ENCODE data around the gene ZNF816. TPM values are rescaled to one million over a fixed set of nuclear protein-coding genes. Genes with fewer than 3 reads are reported as not detected.

Gene ZNF816
- polyA plus RNA-seq, 1 donor: 14.5 TPM

Other genes with a start within 250 kb of the ZNF816 start
- gene ZNF611, start 227.8 kb downstream of the ZNF816 start, polyA plus RNA-seq: 13.4 TPM
- 15.9 TPM for gene ZNF600, start 176.1 kb downstream of the ZNF816 start, polyA plus RNA-seq
- gene ZNF28, start 141.2 kb downstream of the ZNF816 start, polyA plus RNA-seq: 20.6 TPM
- gene ZNF468, start 105.3 kb downstream of the ZNF816 start, polyA plus RNA-seq: 37.2 TPM
- 36.7 TPM for gene ZNF320, start 65.2 kb downstream of the ZNF816 start, polyA plus RNA-seq
- 9.3 TPM for gene ZNF888, start 39.5 kb downstream of the ZNF816 start, polyA plus RNA-seq
- gene ERVV-1, start 51.0 kb upstream of the ZNF816 start, polyA plus RNA-seq: 0.03 TPM
- gene ERVV-2, start 81.9 kb upstream of the ZNF816 start, polyA plus RNA-seq: not detected
- 115 TPM for gene ZNF160, start 140.5 kb upstream of the ZNF816 start, polyA plus RNA-seq
- gene ZNF415, start 170.0 kb upstream of the ZNF816 start, polyA plus RNA-seq: 38.0 TPM
- 14.8 TPM for gene ZNF347, start 196.2 kb upstream of the ZNF816 start, polyA plus RNA-seq
- gene ZNF665, start 230.5 kb upstream of the ZNF816 start, polyA plus RNA-seq: 6.3 TPM